Chondrocyte (in vitro differentiated cells): ENCODE results near the gene PF4V1. TPM values are rescaled to one million over a fixed set of nuclear protein-coding genes. Genes with fewer than 3 reads are reported as not detected.

Source experiments
- DNase-seq: peaks from one replicate; pipeline ENCODE4 v3.0.0; 2021; ENCODE audit warnings: mixed read lengths, low spot score
- H3K27ac Mint-ChIP-seq: one replicate; pipeline ENCODE4 v1.8.0; 2021; ENCODE audit warnings: mild to moderate bottlenecking, moderate library complexity, mixed read lengths; ENCODE audit not compliant: unreplicated experiment
- H3K27me3 Mint-ChIP-seq: 2 replicates; pipeline ENCODE4 v1.8.0; 2021; ENCODE audit warnings: low read depth, mixed read lengths
- H3K36me3 Mint-ChIP-seq: 2 replicates; pipeline ENCODE4 v1.8.0; 2021; ENCODE audit warnings: low read depth, mixed read lengths
- H3K4me1 Mint-ChIP-seq: 2 replicates; pipeline ENCODE4 v1.8.0; 2021; ENCODE audit warnings: low read depth, mild to moderate bottlenecking, mixed read lengths
- H3K4me3 Mint-ChIP-seq: one replicate; pipeline ENCODE4 v1.8.0; 2021; ENCODE audit warnings: mild to moderate bottlenecking, moderate library complexity, mixed read lengths; ENCODE audit not compliant: unreplicated experiment
- H3K9me3 Mint-ChIP-seq: 2 replicates; pipeline ENCODE4 v1.8.0; 2021; ENCODE audit warnings: low read depth, mixed read lengths
- total RNA-seq: library from RNA; stranded (reverse); gene quantifications from 3 replicates; pipeline ENCODE4 v1.2.1, GENCODE V29; 2021
- TF ChIP-seq, protein P1 (sequence below): fragments of 200-600 bp; sonication (generic); IDR thresholded peaks from 2 replicates; pipeline ENCODE4 v1.5.0; 2021; ENCODE audit warnings: antibody characterized with exemption, mild to moderate bottlenecking, moderate library complexity

Gene PF4V1
- total RNA-seq, 1 donor from 2014 or later, result not detected

DNA sequence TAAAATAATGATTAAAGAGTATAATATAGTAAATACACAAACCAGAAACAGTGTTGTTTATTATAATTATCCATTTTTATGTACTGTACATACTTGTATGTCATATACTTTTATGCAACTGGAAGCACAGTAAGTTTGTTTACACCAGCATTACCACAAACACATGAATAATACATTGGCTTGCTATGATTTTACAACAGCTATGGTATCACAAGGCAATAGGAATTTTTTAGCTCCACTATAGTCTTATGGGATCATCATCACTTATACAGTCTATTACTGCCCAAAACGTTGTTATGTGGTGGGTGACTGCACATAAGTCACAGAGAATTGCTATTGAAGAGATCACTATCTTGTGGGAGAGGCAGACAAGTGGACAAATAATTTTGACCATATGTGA, 1.8 kb upstream of the PF4V1 start:
- no peak for DNase-seq
- no peak overlapping the region for H3K27ac Mint-ChIP-seq
- peaks cover 27% of the 10 kb centered on the region for H3K27me3 Mint-ChIP-seq
- no peak overlapping the region for H3K4me3 Mint-ChIP-seq
- no peaks in the 10 kb centered on the region for H3K36me3 Mint-ChIP-seq
- TF ChIP-seq, protein P1, sequence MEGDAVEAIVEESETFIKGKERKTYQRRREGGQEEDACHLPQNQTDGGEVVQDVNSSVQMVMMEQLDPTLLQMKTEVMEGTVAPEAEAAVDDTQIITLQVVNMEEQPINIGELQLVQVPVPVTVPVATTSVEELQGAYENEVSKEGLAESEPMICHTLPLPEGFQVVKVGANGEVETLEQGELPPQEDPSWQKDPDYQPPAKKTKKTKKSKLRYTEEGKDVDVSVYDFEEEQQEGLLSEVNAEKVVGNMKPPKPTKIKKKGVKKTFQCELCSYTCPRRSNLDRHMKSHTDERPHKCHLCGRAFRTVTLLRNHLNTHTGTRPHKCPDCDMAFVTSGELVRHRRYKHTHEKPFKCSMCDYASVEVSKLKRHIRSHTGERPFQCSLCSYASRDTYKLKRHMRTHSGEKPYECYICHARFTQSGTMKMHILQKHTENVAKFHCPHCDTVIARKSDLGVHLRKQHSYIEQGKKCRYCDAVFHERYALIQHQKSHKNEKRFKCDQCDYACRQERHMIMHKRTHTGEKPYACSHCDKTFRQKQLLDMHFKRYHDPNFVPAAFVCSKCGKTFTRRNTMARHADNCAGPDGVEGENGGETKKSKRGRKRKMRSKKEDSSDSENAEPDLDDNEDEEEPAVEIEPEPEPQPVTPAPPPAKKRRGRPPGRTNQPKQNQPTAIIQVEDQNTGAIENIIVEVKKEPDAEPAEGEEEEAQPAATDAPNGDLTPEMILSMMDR, result no peak
- H3K4me1 Mint-ChIP-seq, result peaks cover 17% of the 10 kb centered on the region
- H3K9me3 Mint-ChIP-seq, result no peaks in the 10 kb centered on the region

DNA sequence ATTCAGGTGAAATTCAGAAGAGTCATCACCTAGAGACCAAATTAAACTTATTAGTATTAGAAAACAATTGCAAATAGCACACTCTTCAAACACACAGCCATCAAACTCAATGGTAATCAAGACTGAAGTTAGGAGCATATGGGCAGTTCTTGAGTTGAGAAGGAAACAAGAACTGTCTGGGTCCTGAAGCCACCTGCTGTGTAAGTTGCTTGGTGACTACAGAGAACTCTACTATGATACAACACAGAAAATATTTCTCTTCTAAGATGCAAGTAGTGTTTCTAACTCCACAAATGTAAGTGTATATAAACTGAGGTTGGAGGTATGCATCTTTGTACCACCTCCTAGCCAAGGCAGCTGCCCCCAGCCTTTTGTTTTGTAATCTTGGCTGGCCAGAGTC, 325 bp upstream of the PF4V1 start:
- H3K4me1 Mint-ChIP-seq, result peaks cover 24% of the 10 kb centered on the region
- H3K27me3 Mint-ChIP-seq, result peaks cover 18% of the 10 kb centered on the region
- H3K9me3 Mint-ChIP-seq, result no peaks in the 10 kb centered on the region
- TF ChIP-seq, protein P1, result no peak
- no peak overlapping the region for H3K4me3 Mint-ChIP-seq
- DNase-seq, result no peak
- no peak overlapping the region for H3K27ac Mint-ChIP-seq
- peaks cover 2% of the 10 kb centered on the region for H3K36me3 Mint-ChIP-seq

DNA sequence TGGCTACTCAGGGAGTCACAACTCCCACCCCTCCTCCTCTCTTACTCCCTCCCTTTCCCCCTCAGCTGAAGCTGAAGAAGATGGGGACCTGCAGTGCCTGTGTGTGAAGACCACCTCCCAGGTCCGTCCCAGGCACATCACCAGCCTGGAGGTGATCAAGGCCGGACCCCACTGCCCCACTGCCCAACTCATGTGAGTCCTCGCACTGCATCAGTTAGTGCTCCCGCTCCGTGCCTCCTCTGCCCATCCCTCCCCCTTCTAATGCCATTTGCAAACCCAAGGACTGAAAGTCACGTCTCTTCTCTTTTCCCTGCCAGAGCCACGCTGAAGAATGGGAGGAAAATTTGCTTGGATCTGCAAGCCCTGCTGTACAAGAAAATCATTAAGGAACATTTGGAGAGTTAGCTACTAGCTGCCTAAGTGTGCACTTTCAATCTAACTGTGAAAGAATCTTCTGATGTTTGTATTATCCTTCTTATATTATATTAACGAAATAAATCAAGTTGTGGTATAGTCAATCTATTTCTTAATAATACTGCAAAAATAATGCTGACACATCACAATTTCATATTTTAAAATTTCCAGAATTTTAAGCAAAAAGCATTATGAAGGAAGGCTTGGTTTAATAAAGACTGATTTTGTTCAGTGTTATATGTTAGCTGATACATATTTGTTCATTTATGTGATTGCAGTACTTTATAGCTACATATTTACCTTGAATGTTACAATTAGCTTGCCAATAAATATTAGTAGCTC, 800 bp downstream of the PF4V1 start:
- TF ChIP-seq, protein P1, result no peak
- H3K36me3 Mint-ChIP-seq, result peaks cover 2% of the 10 kb centered on the region
- no peak overlapping the region for H3K4me3 Mint-ChIP-seq
- no peaks in the 10 kb centered on the region for H3K9me3 Mint-ChIP-seq
- no peak for DNase-seq
- H3K27me3 Mint-ChIP-seq, result peaks cover 10% of the 10 kb centered on the region
- H3K4me1 Mint-ChIP-seq, result peaks cover 24% of the 10 kb centered on the region
- no peak overlapping the region for H3K27ac Mint-ChIP-seq

DNA sequence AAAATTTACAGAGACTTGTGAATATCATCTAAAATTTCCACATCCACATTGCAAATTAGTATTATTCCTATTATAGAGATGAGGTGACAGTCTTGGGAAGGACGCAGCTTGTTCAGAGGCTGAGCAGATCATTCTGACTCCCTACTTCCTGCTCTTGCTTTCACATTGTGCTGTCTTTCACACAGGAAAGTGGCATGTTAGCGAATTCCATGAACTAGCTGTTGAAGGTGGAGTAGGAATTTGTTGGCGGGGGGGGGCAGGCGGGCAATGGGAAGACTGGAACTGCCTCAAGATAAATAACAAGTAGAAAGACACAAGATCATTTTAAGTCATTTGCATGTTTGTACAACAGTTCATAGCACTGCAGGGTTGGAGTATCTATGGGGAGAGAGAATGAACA, 2.3 kb downstream of the PF4V1 start:
- TF ChIP-seq, protein P1, result no peak
- Mint-ChIP-seq H3K36me3 (peaks cover 2% of the 10 kb centered on the region), H3K9me3 (no peaks in the 10 kb centered on the region), H3K27ac (peak overlapping the region; percentile 73), H3K27me3 (peaks cover 6% of the 10 kb centered on the region), H3K4me3 (no peak overlapping the region), H3K4me1 (peaks cover 37% of the 10 kb centered on the region)
- DNase-seq, result no peak

DNA sequence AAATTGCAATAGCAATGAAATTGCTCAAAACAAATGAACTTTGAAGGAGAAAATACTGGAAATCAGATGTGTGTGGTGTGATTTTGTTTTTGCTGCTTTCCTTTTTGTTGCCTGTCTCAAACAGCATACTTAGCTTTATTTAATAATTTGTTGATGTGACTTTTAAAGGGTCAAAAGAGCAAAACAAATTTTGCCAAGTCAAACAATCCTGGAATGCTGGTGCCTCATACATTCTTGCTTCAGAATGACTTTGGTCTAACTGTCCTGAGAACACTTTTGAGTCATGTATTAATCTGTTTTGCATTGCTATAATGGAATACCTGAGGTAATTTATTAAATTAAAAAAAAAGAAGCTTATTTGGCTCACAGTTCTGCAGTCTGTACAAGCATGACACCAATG, 3.4 kb downstream of the PF4V1 start:
- Mint-ChIP-seq H3K4me1 (peaks cover 37% of the 10 kb centered on the region), H3K36me3 (peaks cover 2% of the 10 kb centered on the region), H3K4me3 (no peak overlapping the region), H3K27me3 (peaks cover 8% of the 10 kb centered on the region), H3K27ac (peak overlapping the region; percentile 61), H3K9me3 (no peaks in the 10 kb centered on the region)
- TF ChIP-seq, protein P1, result no peak
- DNase-seq, result no peak
